ENCODE measurements around the gene ATP2A1. TPM values are rescaled to one million over a fixed set of nuclear protein-coding genes. Genes with fewer than 3 reads are reported as not detected.

ATP2A1 gene
- total and polyA plus RNA-seq, 2 of the 4 experiments (the other 2 are of a cell fraction), result under 0.01 to 0.63 TPM

DNA sequence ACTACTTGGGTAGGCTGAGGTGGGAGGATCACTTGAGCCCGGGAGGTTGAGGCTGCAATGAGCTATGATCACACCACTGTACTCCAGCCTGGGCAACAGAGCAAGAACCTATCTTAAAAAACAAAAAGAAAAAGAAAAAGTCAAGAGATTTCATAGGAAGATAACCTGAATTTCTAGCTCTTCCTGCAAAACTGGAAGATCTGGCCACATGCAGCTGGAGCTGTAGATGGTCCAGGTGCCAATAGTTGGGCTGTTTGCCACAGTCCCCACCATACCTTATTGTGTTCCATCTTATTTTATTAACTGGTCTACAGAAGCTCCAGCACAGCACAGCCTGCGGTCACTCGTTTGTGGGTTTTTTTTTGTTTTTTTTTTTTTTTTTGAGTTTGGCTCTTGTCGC, 15.0 kb downstream of the ATP2A1 start:
- POLR2A ChIA-PET (ENCODE audit: unreplicated experiment), result no interaction called here
- DNase-seq (no peak), ATAC-seq (ENCODE audit: low read depth) (no peak)
- no peaks in the 10 kb centered on the region for H3K4me1 ChIP-seq (ENCODE audit: control insufficient read depth, insufficient read depth, low read length)
- no peak overlapping the region for H3K23ac ChIP-seq (ENCODE audit: low read depth, low read length)
- H4K20me1 ChIP-seq (ENCODE audit: insufficient read depth, low read length), result no peaks in the 10 kb centered on the region
- intact Hi-C loops (cut with micrococcal nuclease), result no loop called here
- no peaks in the 10 kb centered on the region for H3K9me1 ChIP-seq (ENCODE audit: insufficient read depth, low read length)
- no peak overlapping the region for H4K5ac ChIP-seq (ENCODE audit: low read depth, low read length)
- no peak overlapping the region for H2AK9ac ChIP-seq (replicated peaks; ENCODE audit: low read depth, low read length, poor library complexity)
- no peak overlapping the region for H3K4me2 ChIP-seq (ENCODE audit: low read depth, low read length)
- CTCF ChIA-PET, result no interaction called here
- BruUV-seq (replicated peaks), result no TSS peak
- H4K8ac ChIP-seq (ENCODE audit: low read depth in 2 of 2, low read length in 2 of 2), result no peak overlapping the region
- dilution Hi-C loops (cut with HindIII; ENCODE audit: low sequenced_read_pairs, unreplicated experiment), result no loop called here
- H3K79me1 ChIP-seq (ENCODE audit: low read depth in 1 of 2, low read length in 2 of 2), result no peaks in the 10 kb centered on the region
- no peak overlapping the region for H4K91ac ChIP-seq (ENCODE audit: insufficient read depth, low read depth, low read length)
- H2BK20ac ChIP-seq (ENCODE audit: low read depth, low read length), result no peak overlapping the region
- in situ Hi-C loops (cut with MboI; ENCODE audit: low sequenced_read_pairs), result no loop called here
- no peak overlapping the region for H2BK120ac ChIP-seq (ENCODE audit: low read depth, low read length)
- no peak overlapping the region for H3K56ac ChIP-seq (ENCODE audit: extremely low read depth, insufficient read depth, low read length)
- no peak overlapping the region for H3K4ac ChIP-seq (ENCODE audit: low read depth, low read length)
- no peak overlapping the region for H3K18ac ChIP-seq (ENCODE audit: low read depth, low read length)
- no peak overlapping the region for H3K27ac ChIP-seq (ENCODE audit: insufficient read depth, low read length)
- H3K27me3 ChIP-seq (ENCODE audit: control insufficient read depth, insufficient read depth, low read length), result no peaks in the 10 kb centered on the region
- H2AK5ac ChIP-seq (ENCODE audit: low read depth, low read length), result no peak overlapping the region
- no peak overlapping the region for H3K9ac ChIP-seq (ENCODE audit: low read depth, low read length)
- H3K4me3 ChIP-seq (ENCODE audit: insufficient read depth, low read depth, low read length), result no peak overlapping the region
- WGBS, 2 experiments (ENCODE audit: extremely low coverage in 2 of 2, insufficient read length in 1 of 2), result no CpG with 5 or more reads among the region's 4 CpGs
- no peak overlapping the region for H2BK15ac ChIP-seq (ENCODE audit: low read depth, low read length)
- H3K36me3 ChIP-seq (ENCODE audit: control insufficient read depth, insufficient read depth, low read length), result no peaks in the 10 kb centered on the region
- H2BK5ac ChIP-seq (ENCODE audit: low read depth, low read length, poor library complexity, severe bottlenecking), result no peak overlapping the region
- TF ChIP-seq POLR2A (IDR thresholded peaks at IDR 0.05; ENCODE audit: low read depth, low read length) (no peak), MAFK (IDR thresholded peaks at IDR 0.05; ENCODE audit: low read depth, low read length) (no peak), FOS (IDR thresholded peaks at IDR 0.05; ENCODE audit: low read depth, low read length) (no peak), RAD21 (IDR thresholded peaks at IDR 0.05; ENCODE audit: low read length) (no peak), RCOR1 (IDR thresholded peaks at IDR 0.05; ENCODE audit: insufficient replicate concordance, low read length) (no peak), NFE2L2 (IDR thresholded peaks at IDR 0.05; ENCODE audit: low read depth, low read length) (no peak), BHLHE40 (IDR thresholded peaks at IDR 0.05; ENCODE audit: low read depth, low read length) (no peak), MXI1 (IDR thresholded peaks at IDR 0.05; ENCODE audit: borderline replicate concordance, low read depth, low read length) (no peak), CEBPB (IDR thresholded peaks at IDR 0.05; ENCODE audit: low read depth, low read length) (no peak), ELK1 (IDR thresholded peaks at IDR 0.05; ENCODE audit: borderline replicate concordance, low read depth, low read length) (no peak), CHD1 (IDR thresholded peaks at IDR 0.05; ENCODE audit: low read depth, low read length) (no peak)
- TF ChIP-seq, protein P1, sequence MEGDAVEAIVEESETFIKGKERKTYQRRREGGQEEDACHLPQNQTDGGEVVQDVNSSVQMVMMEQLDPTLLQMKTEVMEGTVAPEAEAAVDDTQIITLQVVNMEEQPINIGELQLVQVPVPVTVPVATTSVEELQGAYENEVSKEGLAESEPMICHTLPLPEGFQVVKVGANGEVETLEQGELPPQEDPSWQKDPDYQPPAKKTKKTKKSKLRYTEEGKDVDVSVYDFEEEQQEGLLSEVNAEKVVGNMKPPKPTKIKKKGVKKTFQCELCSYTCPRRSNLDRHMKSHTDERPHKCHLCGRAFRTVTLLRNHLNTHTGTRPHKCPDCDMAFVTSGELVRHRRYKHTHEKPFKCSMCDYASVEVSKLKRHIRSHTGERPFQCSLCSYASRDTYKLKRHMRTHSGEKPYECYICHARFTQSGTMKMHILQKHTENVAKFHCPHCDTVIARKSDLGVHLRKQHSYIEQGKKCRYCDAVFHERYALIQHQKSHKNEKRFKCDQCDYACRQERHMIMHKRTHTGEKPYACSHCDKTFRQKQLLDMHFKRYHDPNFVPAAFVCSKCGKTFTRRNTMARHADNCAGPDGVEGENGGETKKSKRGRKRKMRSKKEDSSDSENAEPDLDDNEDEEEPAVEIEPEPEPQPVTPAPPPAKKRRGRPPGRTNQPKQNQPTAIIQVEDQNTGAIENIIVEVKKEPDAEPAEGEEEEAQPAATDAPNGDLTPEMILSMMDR (conservative IDR thresholded peaks at IDR 0.05; ENCODE audit: low read depth, low read length), result no peak
- H3K14ac ChIP-seq (replicated peaks; ENCODE audit: low read depth, low read length), result no peak overlapping the region
- no peak overlapping the region for H2AFZ ChIP-seq (replicated peaks; ENCODE audit: low read length, poor library complexity)
- H3K9me3 ChIP-seq (ENCODE audit: control insufficient read depth, insufficient read depth, low read length), result no peaks in the 10 kb centered on the region
